OCI-LY1 (cell line): ENCODE data around the gene ERAL1.

Experiments used
- H2AFZ ChIP-seq: fragments of 200-600 bp; sonication (generic), shearing (Covaris generic); 2 replicates; pipeline ENCODE4 v1.6.0; 2014; ENCODE audit warnings: antibody characterized with exemption, mild to moderate bottlenecking, low read length
- H3F3A ChIP-seq: fragments of 200-600 bp; sonication (generic), shearing (Covaris generic); 2 replicates; pipeline ENCODE4 v1.6.0; 2014; ENCODE audit warnings: mild to moderate bottlenecking, antibody characterized with exemption, low read length, moderate library complexity; ENCODE audit not compliant: insufficient read depth
- H3K27ac ChIP-seq: fragments of 200-600 bp; sonication (generic); 2 replicates; pipeline ENCODE4 v1.5.1; 2014; ENCODE audit warnings: low read length, mixed run types, mild to moderate bottlenecking, low read depth; ENCODE audit not compliant: poor library complexity, severe bottlenecking
- H3K27me3 ChIP-seq: fragments of 200-600 bp; sonication (generic); 2 replicates; pipeline ENCODE4 v1.6.0; 2014; ENCODE audit warnings: antibody characterized with exemption, mild to moderate bottlenecking, low read length, moderate library complexity; ENCODE audit not compliant: insufficient read depth
- H3K36me3 ChIP-seq: fragments of 200-600 bp; sonication (generic); 2 replicates; pipeline ENCODE4 v1.6.1; 2014; ENCODE audit warnings: mild to moderate bottlenecking, antibody characterized with exemption, low read length, moderate library complexity, mixed read lengths; ENCODE audit not compliant: insufficient read depth
- H3K4me1 ChIP-seq: fragments of 200-600 bp; sonication (generic); 2 replicates; pipeline ENCODE4 v1.5.1; 2014; ENCODE audit warnings: mild to moderate bottlenecking, low read length, moderate library complexity; ENCODE audit not compliant: insufficient read depth, severe bottlenecking
- H3K4me2 ChIP-seq: fragments of 200-600 bp; sonication (generic), shearing (Covaris generic); 2 replicates; pipeline ENCODE4 v1.6.1; 2014; ENCODE audit warnings: low read length
- H3K4me3 ChIP-seq: fragments of 200-600 bp; sonication (generic); 2 replicates; pipeline ENCODE4 v1.5.1; 2014; ENCODE audit warnings: low read length, low read depth, mild to moderate bottlenecking, mixed read lengths; ENCODE audit not compliant: poor library complexity, severe bottlenecking
- H3K79me2 ChIP-seq: fragments of 200-600 bp; shearing (Covaris generic); 2 replicates; pipeline ENCODE4 v1.6.1; 2016; ENCODE audit warnings: mixed run types, low read length, mixed read lengths; ENCODE audit not compliant: insufficient read depth
- H3K9ac ChIP-seq: fragments of 200-600 bp; sonication (generic), shearing (Covaris generic); 2 replicates; pipeline ENCODE4 v1.6.1; 2014; ENCODE audit warnings: mild to moderate bottlenecking, low read length, mixed read lengths
- H3K9me2 ChIP-seq: fragments of 200-600 bp; sonication (generic), shearing (Covaris generic); 2 replicates; pipeline ENCODE4 v1.6.1; 2014; ENCODE audit warnings: low read depth, mild to moderate bottlenecking, low read length, mixed read lengths
- H3K9me3 ChIP-seq: fragments of 200-600 bp; shearing (Covaris generic); 2 replicates; pipeline ENCODE4 v1.6.1; 2014; ENCODE audit warnings: low read length, mixed read lengths
- H4K20me1 ChIP-seq: fragments of 200-600 bp; sonication (generic), shearing (Covaris generic); 2 replicates; pipeline ENCODE4 v1.6.0; 2016; ENCODE audit warnings: mild to moderate bottlenecking, low read length; ENCODE audit not compliant: insufficient read depth
- CTCF ChIP-seq: fragments of 200-600 bp; sonication (generic), shearing (Covaris generic); IDR thresholded peaks from 2 replicates; pipeline ENCODE4 v1.5.1; 2017; ENCODE audit warnings: mild to moderate bottlenecking, antibody characterized with exemption, low read length, moderate library complexity, mixed read lengths
- EZH2 ChIP-seq: fragments of 200-600 bp; sonication (generic), shearing (Covaris generic); IDR thresholded peaks from 2 replicates; pipeline ENCODE4 v1.8.0; 2017; ENCODE audit warnings: borderline replicate concordance, mixed run types, mild to moderate bottlenecking, antibody characterized with exemption, low read length, moderate library complexity, mixed read lengths

ERAL1 gene

GRCh38 chr17:28880572-28880945, 25.7 kb downstream of the ERAL1 start:
- Histone ChIP-seq H3K36me3 (peaks cover 49% of the 10 kb centered on the region; the same call in 1 of the 2 replicates), H3K4me1 (no peaks in the 10 kb centered on the region), H3K4me3 (no peak overlapping the region), H3K27ac (no peak overlapping the region), H3K9me2 (no peaks in the 10 kb centered on the region), H2AFZ (no peak overlapping the region), H3K4me2 (no peak overlapping the region), H3K79me2 (no peaks in the 10 kb centered on the region), H3F3A (no peaks in the 10 kb centered on the region), H4K20me1 (no peaks in the 10 kb centered on the region), H3K9ac (no peak overlapping the region), H3K27me3 (no peaks in the 10 kb centered on the region), H3K9me3 (no peaks in the 10 kb centered on the region)
- TF ChIP-seq CTCF (no peak), EZH2 (no peak)

GRCh38 chr17:28881533-28882056, 26.8 kb downstream of the ERAL1 start:
- H3K27ac ChIP-seq: no peak overlapping the region
- H3K9me2 ChIP-seq: no peaks in the 10 kb centered on the region
- H2AFZ ChIP-seq: no peak overlapping the region
- no peak overlapping the region for H3K9ac ChIP-seq
- no peak for TF ChIP-seq EZH2
- TF ChIP-seq CTCF: no peak
- no peaks in the 10 kb centered on the region for H3K4me1 ChIP-seq
- H3K36me3 ChIP-seq: peaks cover 49% of the 10 kb centered on the region; the same call in 1 of the 2 replicates
- H3K27me3 ChIP-seq: no peaks in the 10 kb centered on the region
- no peak overlapping the region for H3K4me3 ChIP-seq
- no peaks in the 10 kb centered on the region for H3K9me3 ChIP-seq
- H3K79me2 ChIP-seq: no peaks in the 10 kb centered on the region
- H4K20me1 ChIP-seq: no peaks in the 10 kb centered on the region
- H3F3A ChIP-seq: no peaks in the 10 kb centered on the region
- no peak overlapping the region for H3K4me2 ChIP-seq

GRCh38 chr17:28882154-28882895, 27.5 kb downstream of the ERAL1 start:
- no peaks in the 10 kb centered on the region for H4K20me1 ChIP-seq
- TF ChIP-seq CTCF (no peak), EZH2 (no peak)
- H3K9ac ChIP-seq: no peak overlapping the region

More at GRCh38 chr17:28882154-28882895, 27.5 kb downstream of the ERAL1 start:
- H3K4me2 ChIP-seq: no peak overlapping the region
- no peaks in the 10 kb centered on the region for H3K9me2 ChIP-seq
- no peaks in the 10 kb centered on the region for H3K27me3 ChIP-seq
- no peak overlapping the region for H2AFZ ChIP-seq
- H3K9me3 ChIP-seq: no peaks in the 10 kb centered on the region
- no peak overlapping the region for H3K27ac ChIP-seq
- H3K4me3 ChIP-seq: no peak overlapping the region
- H3K4me1 ChIP-seq: no peaks in the 10 kb centered on the region
- peaks cover 49% of the 10 kb centered on the region; the same call in 1 of the 2 replicates for H3K36me3 ChIP-seq
- H3K79me2 ChIP-seq: no peaks in the 10 kb centered on the region
- H3F3A ChIP-seq: no peaks in the 10 kb centered on the region
